H1 (cell line): ENCODE results near the gene DUSP2. TPM values are rescaled to one million over a fixed set of nuclear protein-coding genes. Genes with fewer than 3 reads are reported as not detected.

Experiments
- CTCF ChIA-PET: fragments of 300-600 bp; sonication (Branson Sonifier 250); formaldehyde crosslinking; loops from one replicate; lab custom pipeline; 2021; ENCODE audit not compliant: partially characterized antibody; lab: Charles Lee
- POLR2A ChIA-PET: fragments of 300-600 bp; sonication (Branson Sonifier 250); formaldehyde crosslinking; loops from one replicate; lab custom pipeline; 2021; ENCODE audit warnings: inconsistent platforms; ENCODE audit not compliant: partially characterized antibody; lab: Charles Lee
- DNase-seq, 2 experiments: peaks; one replicate each; pipeline versions ENCODE4 v3.0.0 to v3.0.0-alpha.2; 2010 to 2022; ENCODE audit warnings: low spot score in 2 of 2, low read depth in 1 of 2, mixed read lengths in 1 of 2
- FAIRE-seq: peaks from 2 replicates; lab custom pipeline; 2011; peaks lifted over from hg19 to GRCh38; lab: Jason Lieb, UNC
- H2AFZ ChIP-seq: 2 replicates; pipeline ENCODE4 v1.8.1; 2012; ENCODE audit warnings: low read length, inconsistent platforms
- H2AK5ac ChIP-seq: 2 replicates; pipeline ENCODE4 v1.6.1; 2013; ENCODE audit warnings: low read depth, low read length
- H2BK120ac ChIP-seq: replicated peaks from 2 replicates; pipeline ENCODE3; 2013; ENCODE audit warnings: low read depth, low read length, inconsistent platforms
- H2BK12ac ChIP-seq: 2 replicates; pipeline ENCODE4 v1.6.1; 2013; ENCODE audit warnings: low read depth, low read length
- H2BK15ac ChIP-seq: 2 replicates; pipeline ENCODE4 v1.6.1; 2013; ENCODE audit warnings: low read length
- H2BK20ac ChIP-seq: 2 replicates; pipeline ENCODE4 v1.6.1; 2013; ENCODE audit warnings: low read length
- H2BK5ac ChIP-seq: 2 replicates; pipeline ENCODE4 v1.6.1; 2013; ENCODE audit warnings: low read depth, low read length
- H3K14ac ChIP-seq: 2 replicates; pipeline ENCODE4 v1.6.1; 2013; ENCODE audit warnings: inconsistent platforms; ENCODE audit not compliant: insufficient read length
- H3K18ac ChIP-seq: 2 replicates; pipeline ENCODE4 v1.6.1; 2013; ENCODE audit warnings: low read length; ENCODE audit errors: extremely low read depth
- H3K23ac ChIP-seq: 2 replicates; pipeline ENCODE4 v1.6.1; 2013; ENCODE audit warnings: inconsistent platforms; ENCODE audit not compliant: insufficient read length
- H3K23me2 ChIP-seq: 2 replicates; pipeline ENCODE4 v1.6.1; 2013; ENCODE audit warnings: low read depth, low read length
- H3K27ac ChIP-seq: 2 replicates; pipeline ENCODE4 v1.6.1; 2011; ENCODE audit warnings: low read depth, low read length, inconsistent platforms
- H3K27me3 ChIP-seq, 4 experiments: replicated peaks in 1 of 4; 1 replicate in 1 of 4; 2 replicates in 3 of 4; pipeline versions ENCODE4 v1.6.1 to v1.8.1; 2011 to 2013; ENCODE audit warnings: low read length in 3 of 4, mild to moderate bottlenecking in 3 of 4, inconsistent platforms in 2 of 4, mixed read lengths in 2 of 4, moderate library complexity in 1 of 4; ENCODE audit not compliant: control insufficient read depth in 3 of 4, insufficient read depth in 3 of 4; ENCODE audit errors: extremely low read depth in 1 of 4
- H3K36me3 ChIP-seq, 4 experiments: 2 replicates each; pipeline versions ENCODE4 v1.6.1 to v1.8.1; 2011 to 2013; ENCODE audit warnings: mild to moderate bottlenecking in 4 of 4, low read length in 3 of 4, moderate library complexity in 2 of 4, control low read depth in 1 of 4, inconsistent platforms in 1 of 4; ENCODE audit not compliant: insufficient read depth in 4 of 4, control insufficient read depth in 2 of 4
- H3K4ac ChIP-seq: replicated peaks from 2 replicates; pipeline ENCODE3; 2013; ENCODE audit warnings: low read length, low read depth, mixed read lengths, inconsistent platforms; ENCODE audit not compliant: insufficient read length
- H3K4me1 ChIP-seq, 4 experiments: replicated peaks in 1 of 4; 1 replicate in 1 of 4; 2 replicates in 3 of 4; pipeline versions ENCODE4 v1.6.1 to v1.8.1; 2011 to 2013; ENCODE audit warnings: low read length in 3 of 4, inconsistent platforms in 2 of 4, mixed read lengths in 1 of 4; ENCODE audit not compliant: insufficient read depth in 4 of 4, control insufficient read depth in 3 of 4
- H3K4me2 ChIP-seq, 2 experiments: 2 replicates each; pipeline versions ENCODE4 v1.6.1 to v1.8.1; 2011 to 2013; ENCODE audit warnings: low read depth in 2 of 2, low read length in 2 of 2, control low read depth in 1 of 2, inconsistent platforms in 1 of 2, mild to moderate bottlenecking in 1 of 2; ENCODE audit not compliant: insufficient read depth in 1 of 2
- H3K4me3 ChIP-seq, 4 experiments: fragments of 200-600, 300-600 bp in 1 of 4; sonication (generic), shearing (Covaris generic), sonication (Bioruptor Twin) in 1 of 4; 2 replicates each; pipeline versions ENCODE4 v1.5.1 to v1.8.1; 2011 to 2016; ENCODE audit warnings: low read length in 4 of 4, low read depth in 3 of 4, control low read depth in 2 of 4, inconsistent platforms in 2 of 4, mild to moderate bottlenecking in 2 of 4, mixed read lengths in 1 of 4, moderate library complexity in 1 of 4; ENCODE audit not compliant: insufficient read depth in 2 of 4; ENCODE audit errors: extremely low read depth in 1 of 4
- H3K56ac ChIP-seq: replicated peaks from 2 replicates; pipeline ENCODE3; 2013; ENCODE audit warnings: low read depth, mild to moderate bottlenecking, mixed read lengths, low read length, inconsistent platforms; ENCODE audit not compliant: insufficient read length
- H3K79me1 ChIP-seq: 2 replicates; pipeline ENCODE4 v1.6.1; 2013; ENCODE audit warnings: low read depth, low read length, control low read depth
- H3K79me2 ChIP-seq, 2 experiments: 2 replicates each; pipeline versions ENCODE4 v1.6.1 to v1.8.1; 2012 to 2013; ENCODE audit warnings: low read length in 2 of 2, mild to moderate bottlenecking in 2 of 2, inconsistent platforms in 1 of 2; ENCODE audit not compliant: insufficient read depth in 2 of 2, control insufficient read depth in 1 of 2
- H3K9ac ChIP-seq, 4 experiments: replicated peaks in 1 of 4; 1 replicate in 1 of 4; 2 replicates in 3 of 4; pipeline versions ENCODE4 v1.6.1 to v1.8.1; 2011 to 2013; ENCODE audit warnings: low read depth in 3 of 4, low read length in 3 of 4, control low read depth in 2 of 4, mild to moderate bottlenecking in 2 of 4, moderate library complexity in 2 of 4, inconsistent platforms in 1 of 4; ENCODE audit errors: extremely low read depth in 1 of 4
- H3K9me3 ChIP-seq, 2 experiments: 2 replicates each; pipeline versions ENCODE4 v1.6.1 to v1.8.1; 2012 to 2013; ENCODE audit warnings: mild to moderate bottlenecking in 2 of 2, moderate library complexity in 2 of 2, control low read depth in 1 of 2, inconsistent platforms in 1 of 2, low read depth in 1 of 2, low read length in 1 of 2, mixed read lengths in 1 of 2; ENCODE audit not compliant: insufficient read depth in 2 of 2
- H4K20me1 ChIP-seq, 2 experiments: replicated peaks in 1 of 2; 2 replicates each; pipeline versions ENCODE3 to v1.8.1; 2011 to 2013; ENCODE audit warnings: inconsistent platforms in 2 of 2, low read length in 2 of 2, mild to moderate bottlenecking in 1 of 2; ENCODE audit not compliant: insufficient read depth in 2 of 2, control insufficient read depth in 1 of 2
- H4K5ac ChIP-seq: 2 replicates; pipeline ENCODE4 v1.6.1; 2013; ENCODE audit warnings: low read length, low read depth, mixed read lengths, inconsistent platforms; ENCODE audit not compliant: insufficient read length
- H4K8ac ChIP-seq: 2 replicates; pipeline ENCODE4 v1.8.0; 2013; ENCODE audit warnings: mild to moderate bottlenecking, moderate library complexity, low read length, inconsistent platforms; ENCODE audit not compliant: insufficient read depth; ENCODE audit errors: extremely low read depth
- H4K91ac ChIP-seq: replicated peaks from 2 replicates; pipeline ENCODE3; 2013; ENCODE audit warnings: low read length, mixed read lengths, inconsistent platforms; ENCODE audit not compliant: insufficient read length
- ATF2 ChIP-seq: IDR thresholded peaks from 2 replicates; pipeline ENCODE4 v1.6.1; 2012; ENCODE audit warnings: low read length, inconsistent platforms
- CBX5 ChIP-seq: fragments of 300-800, 300-1000 bp; sonication (generic); IDR thresholded peaks from 2 replicates; pipeline ENCODE4 v1.7.1; 2016; ENCODE audit warnings: antibody characterized with exemption, low read length, low read depth
- CBX8 ChIP-seq: fragments of 300-800, 300-1000 bp; sonication (generic); IDR thresholded peaks from 2 replicates; pipeline ENCODE4 v1.7.1; 2016; ENCODE audit warnings: low read depth, low read length, borderline replicate concordance
- CREB1 ChIP-seq: IDR thresholded peaks from 2 replicates; pipeline ENCODE4 v1.6.1; 2012; ENCODE audit warnings: inconsistent platforms
- EGR1 ChIP-seq: IDR thresholded peaks from 2 replicates; pipeline ENCODE4 v1.6.1; 2011; ENCODE audit warnings: low read depth, low read length, borderline replicate concordance
- FOSL1 ChIP-seq: IDR thresholded peaks from 2 replicates; pipeline ENCODE4 v1.6.1; 2011; ENCODE audit warnings: mild to moderate bottlenecking, low read depth, low read length, moderate library complexity; ENCODE audit not compliant: insufficient read depth
- JUND ChIP-seq: IDR thresholded peaks from 2 replicates; pipeline ENCODE4 v1.6.1; 2011; ENCODE audit warnings: mild to moderate bottlenecking, improper control_type of control experiment, low read length
- MAX ChIP-seq: IDR thresholded peaks from 2 replicates; pipeline ENCODE4 v1.6.1; 2012; ENCODE audit warnings: inconsistent platforms
- NANOG ChIP-seq: IDR thresholded peaks from 2 replicates; pipeline ENCODE4 v1.6.1; 2011; ENCODE audit warnings: low read length, low read depth, mild to moderate bottlenecking, inconsistent platforms; ENCODE audit not compliant: insufficient read depth, poor library complexity, severe bottlenecking
- WGBS, 2 experiments: shearing (Covaris generic) in 1 of 2; methylation state at CpG; one replicate each; pipeline versions ENCODE4 v1.1.6 to v1.1.7; 2013 to 2015; ENCODE audit warnings: low lambda C conversion rate in 2 of 2, mixed read lengths in 2 of 2, inconsistent platforms in 1 of 2, low coverage in 1 of 2, missing lambda C conversion rate in 1 of 2; ENCODE audit not compliant: insufficient replicate concordance in 2 of 2, insufficient coverage in 1 of 2, insufficient read length in 1 of 2; ENCODE audit errors: extremely low coverage in 1 of 2, missing lambda C conversion rate in 1 of 2; 5-methylcytosine and 5-hydroxymethylcytosine counted together
- polyA plus RNA-seq, 7 experiments: library from polyadenylated mRNA; depleted of rRNA in 3 of 7; stranded (reverse) in 5 of 7; unstranded in 2 of 7; fragments of >200 nt in 5 of 7; fragments of 200-250 nt in 2 of 7; gene quantifications; 1 replicate in 5 of 7; 2 replicates in 1 of 7; 4 replicates in 1 of 7; pipeline versions ENCODE4 v1.2.1 to v1.2.3, GENCODE V29; 2011 to 2013; ENCODE audit warnings: missing spikeins in 2 of 7, mixed read lengths in 2 of 7
- total RNA-seq: library from RNA; stranded (reverse); fragmentation: NEBNext Ultra II Directional; extraction: Animal tissue kit (Norgen Biotek cat#: 25700); gene quantifications from 2 replicates; pipeline ENCODE4 v1.2.1, GENCODE V29; 2021

The DUSP2 gene
- total and polyA plus RNA-seq, 2 of the 8 experiments (the other 6 are each of a cell fraction or from before 2014, with no cell fraction given): 10.1 to 10.4 TPM

GRCh38 chr2:96156011-96156820 is 11.0 kb upstream of the DUSP2 start:
- Histone ChIP-seq H4K91ac (no peak overlapping the region), H3K27ac (no peak overlapping the region), H3K4me3 (no peak overlapping the region), H2BK120ac (no peak overlapping the region), H3K36me3 (no peaks in the 10 kb centered on the region), H3K4ac (no peak overlapping the region), H3K23ac (no peak overlapping the region), H3K23me2 (no peaks in the 10 kb centered on the region; the same call in 1 of the 2 replicates), H4K8ac (no peak overlapping the region), H3K4me2 (no peak overlapping the region), H2BK12ac (no peak overlapping the region), H3K4me1 (peaks cover 0 to 20% (median 6%) of the 10 kb centered on the region in 4 experiments; a peak in 6 of 7 replicates), H3K9ac (no peak overlapping the region), H2AK5ac (no peak overlapping the region), H3K79me2 (no peaks in the 10 kb centered on the region), H2BK15ac (no peak overlapping the region), H2BK5ac (no peak overlapping the region), H3K79me1 (no peaks in the 10 kb centered on the region), H3K56ac (no peak overlapping the region), H3K9me3 (no peaks in the 10 kb centered on the region), H3K14ac (no peak overlapping the region), H2BK20ac (no peak overlapping the region), H2AFZ (no peak overlapping the region), H3K27me3 (no peaks in the 10 kb centered on the region; a peak in 1 of 7 replicates), H3K18ac (no peak overlapping the region), H4K5ac (no peak overlapping the region), H4K20me1 (no peaks in the 10 kb centered on the region)
- CTCF ChIA-PET: interaction anchor here (0.5 to 10.1 kb wide), 4 partner anchors 16 to 116 kb away, joined by 3 to 98 read pairs (median 4); partner anchors contain the start of gene ASTL
- FAIRE-seq: no peak
- DNase-seq: no peak
- WGBS, 2 experiments: 93% methylated on average over 10 of the region's 10 CpGs; no CpG with 5 or more reads in 1 of the 2 experiments
- POLR2A ChIA-PET: interaction anchor here (1.4 to 1.5 kb wide), 2 partner anchors 10 to 12 kb away, joined by 3 to 6 read pairs; partner anchors contain the start of gene DUSP2
- TF ChIP-seq CBX5 (no peak), CREB1 (no peak), NANOG (no peak), FOSL1 (no peak), MAX (no peak), EGR1 (no peak), ATF2 (no peak), JUND (no peak), CBX8 (no peak)
